Measurements from ENCODE around the gene PRDM16. TPM values are rescaled to one million over a fixed set of nuclear protein-coding genes. Genes with fewer than 3 reads are reported as not detected.

PRDM16 gene
- total and polyA plus RNA-seq, 2 experiments from 2014 or later = 0.14 to 0.16 TPM

DNA sequence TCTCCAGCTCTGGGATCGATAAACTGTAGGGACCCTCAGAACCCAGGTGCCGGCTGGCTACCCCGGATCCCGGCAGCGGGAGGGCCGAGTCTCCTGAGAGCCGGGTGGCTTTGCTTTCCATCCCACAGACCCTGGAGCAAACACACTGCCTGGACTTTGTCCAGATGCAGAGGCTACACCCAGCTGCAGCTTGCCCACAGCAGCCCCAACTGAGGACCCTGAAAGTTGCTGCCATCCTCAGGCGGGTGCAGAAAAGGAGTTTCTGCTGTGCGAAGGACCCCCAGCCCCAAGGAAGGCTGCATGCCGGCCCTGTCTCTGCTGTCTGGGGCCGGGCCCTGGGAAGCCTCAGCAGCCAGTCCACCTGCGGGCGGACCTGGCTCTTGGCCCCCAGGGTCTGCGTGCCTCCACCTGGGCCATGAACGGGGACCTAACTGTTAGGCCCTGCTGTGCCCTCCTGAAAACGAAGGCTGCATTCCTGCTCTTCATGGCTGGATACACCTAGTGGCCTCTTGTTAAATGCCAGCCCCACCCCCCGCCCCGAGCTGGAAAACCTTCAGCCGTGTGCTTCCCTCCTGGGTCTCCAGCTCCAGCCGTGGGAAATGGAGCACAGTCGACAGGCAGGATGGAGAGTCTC is 287.9 kb downstream of the PRDM16 start:
- peak; percentile 46 for DNase-seq (ENCODE audit: low spot score)
- peaks cover 6% of the 10 kb centered on the region for H3K4me1 ChIP-seq (ENCODE audit: insufficient read depth)
- no peak overlapping the region for H3K4me3 Mint-ChIP-seq

More for the DNA sequence above, 287.9 kb downstream of the PRDM16 start:
- no peaks in the 10 kb centered on the region for H4K20me1 ChIP-seq (replicated peaks; ENCODE audit: insufficient read depth)
- Mint-ChIP-seq H3K4me1 (peaks cover 24% of the 10 kb centered on the region), H3K27ac (no peak overlapping the region), H3K27me3 (ENCODE audit: insufficient read depth, low read depth, poor library complexity) (peaks cover 23% of the 10 kb centered on the region), H3K9me3 (no peaks in the 10 kb centered on the region), H3K36me3 (ENCODE audit: low read depth) (no peaks in the 10 kb centered on the region)
- no peaks in the 10 kb centered on the region for H3K79me2 ChIP-seq (replicated peaks; ENCODE audit: insufficient read depth)
- no peak overlapping the region for H3K4me2 ChIP-seq
- TF ChIP-seq CREB1 (CRISPR knock-in tag; IDR thresholded peaks at IDR 0.05; ENCODE audit: low read depth) (no peak), POLR2AphosphoS5 (IDR thresholded peaks at IDR 0.05; ENCODE audit: low read depth) (no peak), EZH2 (IDR thresholded peaks at IDR 0.05; ENCODE audit: low read depth, unreplicated experiment) (no peak), CTCF (conservative IDR thresholded peaks at IDR 0.05; ENCODE audit: low read depth in 2 of 2) (no peak)
- TF ChIP-seq, protein P1, sequence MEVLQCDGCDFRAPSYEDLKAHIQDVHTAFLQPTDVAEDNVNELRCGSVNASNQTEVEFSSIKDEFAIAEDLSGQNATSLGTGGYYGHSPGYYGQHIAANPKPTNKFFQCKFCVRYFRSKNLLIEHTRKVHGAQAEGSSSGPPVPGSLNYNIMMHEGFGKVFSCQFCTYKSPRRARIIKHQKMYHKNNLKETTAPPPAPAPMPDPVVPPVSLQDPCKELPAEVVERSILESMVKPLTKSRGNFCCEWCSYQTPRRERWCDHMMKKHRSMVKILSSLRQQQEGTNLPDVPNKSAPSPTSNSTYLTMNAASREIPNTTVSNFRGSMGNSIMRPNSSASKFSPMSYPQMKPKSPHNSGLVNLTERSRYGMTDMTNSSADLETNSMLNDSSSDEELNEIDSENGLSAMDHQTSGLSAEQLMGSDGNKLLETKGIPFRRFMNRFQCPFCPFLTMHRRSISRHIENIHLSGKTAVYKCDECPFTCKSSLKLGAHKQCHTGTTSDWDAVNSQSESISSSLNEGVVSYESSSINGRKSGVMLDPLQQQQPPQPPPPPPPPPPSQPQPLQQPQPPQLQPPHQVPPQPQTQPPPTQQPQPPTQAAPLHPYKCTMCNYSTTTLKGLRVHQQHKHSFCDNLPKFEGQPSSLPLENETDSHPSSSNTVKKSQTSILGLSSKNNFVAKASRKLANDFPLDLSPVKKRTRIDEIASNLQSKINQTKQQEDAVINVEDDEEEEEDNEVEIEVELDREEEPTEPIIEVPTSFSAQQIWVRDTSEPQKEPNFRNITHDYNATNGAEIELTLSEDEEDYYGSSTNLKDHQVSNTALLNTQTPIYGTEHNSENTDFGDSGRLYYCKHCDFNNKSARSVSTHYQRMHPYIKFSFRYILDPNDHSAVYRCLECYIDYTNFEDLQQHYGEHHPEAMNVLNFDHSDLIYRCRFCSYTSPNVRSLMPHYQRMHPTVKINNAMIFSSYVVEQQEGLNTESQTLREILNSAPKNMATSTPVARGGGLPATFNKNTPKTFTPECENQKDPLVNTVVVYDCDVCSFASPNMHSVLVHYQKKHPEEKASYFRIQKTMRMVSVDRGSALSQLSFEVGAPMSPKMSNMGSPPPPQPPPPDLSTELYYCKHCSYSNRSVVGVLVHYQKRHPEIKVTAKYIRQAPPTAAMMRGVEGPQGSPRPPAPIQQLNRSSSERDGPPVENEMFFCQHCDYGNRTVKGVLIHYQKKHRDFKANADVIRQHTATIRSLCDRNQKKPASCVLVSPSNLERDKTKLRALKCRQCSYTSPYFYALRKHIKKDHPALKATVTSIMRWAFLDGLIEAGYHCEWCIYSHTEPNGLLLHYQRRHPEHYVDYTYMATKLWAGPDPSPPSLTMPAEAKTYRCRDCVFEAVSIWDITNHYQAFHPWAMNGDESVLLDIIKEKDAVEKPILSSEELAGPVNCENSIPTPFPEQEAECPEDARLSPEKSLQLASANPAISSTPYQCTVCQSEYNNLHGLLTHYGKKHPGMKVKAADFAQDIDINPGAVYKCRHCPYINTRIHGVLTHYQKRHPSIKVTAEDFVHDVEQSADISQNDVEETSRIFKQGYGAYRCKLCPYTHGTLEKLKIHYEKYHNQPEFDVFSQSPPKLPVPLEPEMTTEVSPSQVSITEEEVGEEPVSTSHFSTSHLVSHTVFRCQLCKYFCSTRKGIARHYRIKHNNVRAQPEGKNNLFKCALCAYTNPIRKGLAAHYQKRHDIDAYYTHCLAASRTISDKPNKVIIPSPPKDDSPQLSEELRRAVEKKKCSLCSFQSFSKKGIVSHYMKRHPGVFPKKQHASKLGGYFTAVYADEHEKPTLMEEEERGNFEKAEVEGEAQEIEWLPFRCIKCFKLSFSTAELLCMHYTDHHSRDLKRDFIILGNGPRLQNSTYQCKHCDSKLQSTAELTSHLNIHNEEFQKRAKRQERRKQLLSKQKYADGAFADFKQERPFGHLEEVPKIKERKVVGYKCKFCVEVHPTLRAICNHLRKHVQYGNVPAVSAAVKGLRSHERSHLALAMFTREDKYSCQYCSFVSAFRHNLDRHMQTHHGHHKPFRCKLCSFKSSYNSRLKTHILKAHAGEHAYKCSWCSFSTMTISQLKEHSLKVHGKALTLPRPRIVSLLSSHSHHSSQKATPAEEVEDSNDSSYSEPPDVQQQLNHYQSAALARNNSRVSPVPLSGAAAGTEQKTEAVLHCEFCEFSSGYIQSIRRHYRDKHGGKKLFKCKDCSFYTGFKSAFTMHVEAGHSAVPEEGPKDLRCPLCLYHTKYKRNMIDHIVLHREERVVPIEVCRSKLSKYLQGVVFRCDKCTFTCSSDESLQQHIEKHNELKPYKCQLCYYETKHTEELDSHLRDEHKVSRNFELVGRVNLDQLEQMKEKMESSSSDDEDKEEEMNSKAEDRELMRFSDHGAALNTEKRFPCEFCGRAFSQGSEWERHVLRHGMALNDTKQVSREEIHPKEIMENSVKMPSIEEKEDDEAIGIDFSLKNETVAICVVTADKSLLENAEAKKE (CRISPR knock-in tag; IDR thresholded peaks at IDR 0.05) = no peak
- H3F3A ChIP-seq (replicated peaks; ENCODE audit: low read depth) = no peaks in the 10 kb centered on the region
- H3K36me3 ChIP-seq (ENCODE audit: insufficient read depth) = no peaks in the 10 kb centered on the region
- H3K27me3 ChIP-seq (ENCODE audit: insufficient read depth) = no peaks in the 10 kb centered on the region
- H3K4me3 ChIP-seq = no peak overlapping the region
- ATAC-seq = peak; percentile 18
- H3K27ac ChIP-seq (ENCODE audit: low read depth) = no peak overlapping the region
- no peaks in the 10 kb centered on the region for H3K9me2 ChIP-seq (ENCODE audit: insufficient read depth)
- H2AFZ ChIP-seq = no peak overlapping the region

Data from GM23338 (cell line).